Breast epithelium (tissue), 4 donors: Measurements from ENCODE around the gene PTGER3. TPM values are rescaled to one million over a fixed set of nuclear protein-coding genes. Genes with fewer than 3 reads are reported as not detected.

Source experiments
- DNase-seq, 2 donors: peaks; one replicate each; pipeline ENCODE4 v3.0.0-alpha.2; 2019; ENCODE audit warnings: low spot score in 2 of 2
- H3K27ac ChIP-seq, 2 donors: fragments of 200-600 bp; sonication (generic) in 1 of 2; one replicate each; pipeline ENCODE4 v1.5.1; 2016 to 2019; ENCODE audit warnings: mild to moderate bottlenecking in 1 of 2
- H3K27me3 ChIP-seq, 2 donors: fragments of 200-600 bp; sonication (generic) in 1 of 2; one replicate each; pipeline versions ENCODE4 v1.5.1 to v1.6.0; 2017 to 2019; ENCODE audit warnings: control low read depth in 1 of 2, mild to moderate bottlenecking in 1 of 2
- H3K36me3 ChIP-seq: fragments of 200-600 bp; one replicate; pipeline ENCODE4 v1.5.1; 2019
- H3K4me1 ChIP-seq, 2 donors: fragments of 200-600 bp; sonication (generic); one replicate each; pipeline ENCODE4 v1.5.1; 2016 to 2019; ENCODE audit warnings: control low read depth in 1 of 2
- H3K4me3 ChIP-seq, 3 donors: fragments of 200-600 bp; sonication (generic); 1 replicate in 2 of 3; 2 replicates in 1 of 3; pipeline ENCODE4 v1.5.1; 2016 to 2019; ENCODE audit warnings: mild to moderate bottlenecking in 3 of 3, moderate library complexity in 2 of 3
- H3K9me3 ChIP-seq, 2 donors: fragments of 200-600 bp; sonication (generic) in 1 of 2; one replicate each; pipeline ENCODE4 v1.5.1; 2016 to 2019; ENCODE audit warnings: control low read depth in 1 of 2
- POLR2A ChIP-seq: fragments of 450-650 bp; IDR thresholded peaks from one replicate; pipeline ENCODE4 v1.6.1; 2016; ENCODE audit warnings: antibody characterized with exemption, mild to moderate bottlenecking, moderate library complexity
- POLR2AphosphoS5 ChIP-seq, 3 donors: sonication (generic); formaldehyde crosslinking; IDR thresholded peaks; one replicate each; pipeline ENCODE4 v1.6.1; 2017; ENCODE audit warnings: antibody characterized with exemption in 3 of 3
- intact Hi-C: fragments of 100-400 bp; cut with DNase I; formaldehyde crosslinking; loops from one replicate; pipeline ENCODE4 v1.15.1; 2023; ENCODE audit warnings: low total_unique reads
- total RNA-seq, 3 donors: library from RNA; depleted of rRNA; stranded (reverse); fragments of >200 nt; gene quantifications; one replicate each; pipeline ENCODE4 v1.1.0, GENCODE V29; 2016
- TF ChIP-seq, protein P1 (sequence below), 3 donors: fragments of 450-650 bp; IDR thresholded peaks; one replicate each; pipeline ENCODE4 v1.5.1; 2016 to 2017; ENCODE audit warnings: antibody characterized with exemption in 3 of 3, mild to moderate bottlenecking in 3 of 3, moderate library complexity in 3 of 3

PTGER3 gene
- total RNA-seq, 3 donors from 2014 or later, result 43.3 to 193 (median 52.1) TPM

DNA sequence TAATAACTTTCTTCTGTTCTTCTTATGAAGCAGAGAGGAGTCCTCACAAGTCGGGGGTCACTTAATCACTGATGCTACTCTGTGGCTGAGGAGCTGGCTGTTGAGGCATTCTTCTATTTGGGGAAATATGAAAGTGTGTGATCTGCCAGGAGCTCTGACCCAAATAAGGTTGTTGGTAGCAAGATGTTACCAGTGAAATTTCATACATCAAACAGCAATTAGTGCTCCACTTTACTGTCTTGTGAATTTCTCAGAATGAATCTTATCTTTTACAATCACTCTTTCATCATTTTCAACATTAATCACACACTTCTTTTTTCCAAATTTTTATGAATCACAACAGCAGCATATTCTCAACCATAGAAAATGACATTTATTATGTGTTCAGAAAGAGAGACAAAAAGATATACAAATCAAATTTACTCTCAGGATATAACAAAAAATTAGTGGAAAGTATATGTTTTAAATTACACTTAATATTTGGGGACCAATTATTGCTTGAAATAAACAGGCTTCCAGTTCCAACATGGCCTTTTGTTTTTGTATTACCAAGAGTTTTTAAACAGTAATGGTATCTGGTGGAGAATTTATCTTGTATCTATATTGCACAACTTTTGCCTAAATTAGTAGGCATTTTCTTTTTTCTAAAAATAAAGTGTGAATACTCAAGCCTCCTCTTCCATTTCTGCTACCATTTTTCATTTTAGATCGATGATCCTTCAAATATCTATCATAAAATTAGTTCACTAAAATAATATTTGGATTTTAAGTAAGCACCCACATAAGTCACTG, 9.6 kb downstream of the PTGER3 start:
- H3K9me3 ChIP-seq, result no peaks in the 10 kb centered on the region
- H3K4me3 ChIP-seq, result no peak overlapping the region
- no peak for DNase-seq
- no peak overlapping the region for H3K27ac ChIP-seq
- H3K4me1 ChIP-seq, result no peaks in the 10 kb centered on the region
- H3K27me3 ChIP-seq, result no peaks in the 10 kb centered on the region
- intact Hi-C loops, result no loop called here
- H3K36me3 ChIP-seq, result no peaks in the 10 kb centered on the region
- no peak for TF ChIP-seq POLR2AphosphoS5 (IDR thresholded peaks at IDR 0.05)
- TF ChIP-seq, protein P1, sequence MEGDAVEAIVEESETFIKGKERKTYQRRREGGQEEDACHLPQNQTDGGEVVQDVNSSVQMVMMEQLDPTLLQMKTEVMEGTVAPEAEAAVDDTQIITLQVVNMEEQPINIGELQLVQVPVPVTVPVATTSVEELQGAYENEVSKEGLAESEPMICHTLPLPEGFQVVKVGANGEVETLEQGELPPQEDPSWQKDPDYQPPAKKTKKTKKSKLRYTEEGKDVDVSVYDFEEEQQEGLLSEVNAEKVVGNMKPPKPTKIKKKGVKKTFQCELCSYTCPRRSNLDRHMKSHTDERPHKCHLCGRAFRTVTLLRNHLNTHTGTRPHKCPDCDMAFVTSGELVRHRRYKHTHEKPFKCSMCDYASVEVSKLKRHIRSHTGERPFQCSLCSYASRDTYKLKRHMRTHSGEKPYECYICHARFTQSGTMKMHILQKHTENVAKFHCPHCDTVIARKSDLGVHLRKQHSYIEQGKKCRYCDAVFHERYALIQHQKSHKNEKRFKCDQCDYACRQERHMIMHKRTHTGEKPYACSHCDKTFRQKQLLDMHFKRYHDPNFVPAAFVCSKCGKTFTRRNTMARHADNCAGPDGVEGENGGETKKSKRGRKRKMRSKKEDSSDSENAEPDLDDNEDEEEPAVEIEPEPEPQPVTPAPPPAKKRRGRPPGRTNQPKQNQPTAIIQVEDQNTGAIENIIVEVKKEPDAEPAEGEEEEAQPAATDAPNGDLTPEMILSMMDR (IDR thresholded peaks at IDR 0.05), result no peak
- TF ChIP-seq POLR2A, result no peak

DNA sequence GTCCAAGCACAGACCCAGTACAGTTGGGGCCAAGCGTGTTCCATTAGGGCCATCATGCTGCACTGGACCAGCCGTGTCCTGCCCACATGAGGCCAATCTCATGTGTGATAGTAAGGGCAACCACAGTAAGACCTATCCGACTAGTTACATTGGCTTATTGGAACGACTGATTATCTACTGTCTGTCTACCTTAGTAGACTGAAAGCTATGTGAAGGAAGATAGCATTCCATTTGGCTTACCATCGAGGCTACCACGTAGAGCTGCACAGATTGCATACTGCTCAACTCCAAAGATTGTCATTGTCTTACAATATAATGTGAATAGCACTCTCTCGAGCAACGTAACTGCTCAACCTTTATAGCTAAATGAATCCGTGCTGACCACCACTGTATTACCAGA, 10.6 kb downstream of the PTGER3 start:
- Histone ChIP-seq H3K4me3 (no peak overlapping the region), H3K27ac (no peak overlapping the region), H3K36me3 (no peaks in the 10 kb centered on the region), H3K27me3 (no peaks in the 10 kb centered on the region), H3K4me1 (no peaks in the 10 kb centered on the region), H3K9me3 (no peaks in the 10 kb centered on the region)
- TF ChIP-seq, protein P1 (IDR thresholded peaks at IDR 0.05), result no peak
- TF ChIP-seq POLR2A, result no peak
- TF ChIP-seq POLR2AphosphoS5 (IDR thresholded peaks at IDR 0.05), result no peak
- intact Hi-C loops, result no loop called here
- DNase-seq, result no peak

DNA sequence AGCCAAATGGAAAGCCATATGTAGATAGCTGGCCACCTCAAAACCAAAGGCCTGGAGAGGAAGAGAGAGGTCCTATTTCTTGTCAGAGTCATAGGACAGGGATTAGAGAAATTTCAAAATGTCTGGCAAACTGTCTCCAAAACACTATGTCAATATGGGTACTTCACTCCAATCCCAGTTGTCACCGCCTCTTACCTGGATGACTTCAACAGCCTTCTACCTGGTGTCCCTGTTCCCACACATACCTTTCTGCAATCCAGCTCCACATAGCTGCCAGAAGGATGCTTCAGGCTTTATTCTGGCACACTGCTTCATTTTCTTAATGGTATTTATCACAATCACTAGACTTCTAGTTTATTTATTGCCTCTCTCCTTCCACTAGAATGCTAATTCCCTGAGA, 14.5 kb downstream of the PTGER3 start:
- no peaks in the 10 kb centered on the region for H3K9me3 ChIP-seq
- intact Hi-C loops, result no loop called here
- no peak for DNase-seq
- no peak overlapping the region for H3K4me3 ChIP-seq
- TF ChIP-seq POLR2A, result no peak
- TF ChIP-seq POLR2AphosphoS5 (IDR thresholded peaks at IDR 0.05), result no peak
- TF ChIP-seq, protein P1 (IDR thresholded peaks at IDR 0.05), result no peak
- H3K4me1 ChIP-seq, result no peaks in the 10 kb centered on the region
- no peaks in the 10 kb centered on the region for H3K27me3 ChIP-seq
- no peak overlapping the region for H3K27ac ChIP-seq
- H3K36me3 ChIP-seq, result no peaks in the 10 kb centered on the region

DNA sequence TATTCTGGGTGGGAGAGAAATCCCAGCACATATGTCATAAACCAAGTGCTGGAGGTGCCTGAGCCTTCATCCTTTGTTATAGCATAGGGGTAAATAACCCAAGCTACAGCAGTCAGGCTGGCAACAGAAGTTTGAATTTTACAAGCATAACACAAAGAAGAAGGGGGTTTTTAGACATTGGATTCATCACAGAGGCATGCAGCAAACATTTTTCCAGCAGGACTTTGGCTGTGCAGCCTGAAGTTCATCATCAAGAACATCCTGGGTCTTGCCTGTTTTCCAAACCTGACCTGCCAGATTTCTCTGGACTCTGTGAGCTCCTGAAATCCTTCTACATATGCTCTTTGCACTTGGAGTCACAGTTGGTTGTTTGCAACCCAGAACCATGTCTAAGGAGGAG, 16.2 kb downstream of the PTGER3 start:
- Histone ChIP-seq H3K27me3 (no peaks in the 10 kb centered on the region), H3K4me3 (no peak overlapping the region), H3K27ac (no peak overlapping the region), H3K4me1 (no peaks in the 10 kb centered on the region), H3K36me3 (no peaks in the 10 kb centered on the region), H3K9me3 (no peaks in the 10 kb centered on the region)
- TF ChIP-seq, protein P1 (IDR thresholded peaks at IDR 0.05), result no peak
- TF ChIP-seq POLR2A (no peak), POLR2AphosphoS5 (IDR thresholded peaks at IDR 0.05) (no peak)
- no peak for DNase-seq
- intact Hi-C loops, result no loop called here

DNA sequence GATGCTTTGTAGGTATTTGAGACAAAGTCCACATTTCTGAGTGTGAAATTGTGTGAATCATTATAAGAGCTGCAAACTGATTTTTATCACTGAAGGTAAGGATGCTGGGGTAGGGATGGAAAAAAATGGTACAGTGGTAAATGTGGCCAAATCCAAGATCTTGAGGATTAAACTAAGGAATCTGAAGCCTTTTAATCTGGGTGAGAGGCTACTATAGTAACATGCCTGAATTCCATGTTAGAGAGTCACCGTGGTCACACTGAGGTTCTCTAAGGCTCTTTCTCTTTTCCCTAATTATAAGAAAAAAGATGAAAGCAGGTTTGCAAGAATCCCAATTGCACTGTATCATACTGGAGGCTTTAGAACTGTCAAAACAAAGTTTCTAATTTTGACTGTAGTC, 17.6 kb downstream of the PTGER3 start:
- intact Hi-C loops, result no loop called here
- H3K27ac ChIP-seq, result no peak overlapping the region

More for the DNA sequence above, 17.6 kb downstream of the PTGER3 start:
- Histone ChIP-seq H3K4me3 (no peak overlapping the region), H3K9me3 (no peaks in the 10 kb centered on the region), H3K36me3 (no peaks in the 10 kb centered on the region), H3K4me1 (no peaks in the 10 kb centered on the region), H3K27me3 (no peaks in the 10 kb centered on the region)
- DNase-seq, result no peak
- TF ChIP-seq POLR2A (no peak), POLR2AphosphoS5 (IDR thresholded peaks at IDR 0.05) (no peak)
- TF ChIP-seq, protein P1 (IDR thresholded peaks at IDR 0.05), result no peak
